LNCAP (cell line): ENCODE data around the gene ADAMTS15.

ENCODE experiments used
- TF ChIP-seq, protein P1 (sequence below): fragments of 450-650 bp; IDR thresholded peaks from 2 replicates; pipeline ENCODE4 v1.5.1; 2017; ENCODE audit warnings: mild to moderate bottlenecking

ADAMTS15 gene

DNA sequence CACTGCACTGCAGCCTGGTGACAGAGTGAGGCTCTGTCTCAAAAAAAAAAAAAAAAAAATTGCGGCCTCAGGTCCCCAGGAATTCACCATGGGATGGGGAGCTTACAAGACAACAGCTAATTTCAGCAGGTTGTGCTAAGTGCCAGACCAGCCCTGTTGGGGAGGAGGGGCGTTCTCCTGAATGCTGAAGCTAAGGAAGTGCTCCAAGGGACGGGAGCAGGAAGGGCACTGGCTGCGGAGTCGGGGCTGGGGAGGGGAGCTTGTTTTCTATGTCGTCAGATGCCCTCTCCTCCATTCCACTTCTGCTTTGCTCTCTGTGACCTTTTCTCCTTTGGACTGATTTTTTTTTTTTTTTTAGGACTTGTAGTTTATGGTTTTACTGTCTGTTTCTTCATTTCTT lies 4.5 kb downstream of the ADAMTS15 start:
- TF ChIP-seq, protein P1, sequence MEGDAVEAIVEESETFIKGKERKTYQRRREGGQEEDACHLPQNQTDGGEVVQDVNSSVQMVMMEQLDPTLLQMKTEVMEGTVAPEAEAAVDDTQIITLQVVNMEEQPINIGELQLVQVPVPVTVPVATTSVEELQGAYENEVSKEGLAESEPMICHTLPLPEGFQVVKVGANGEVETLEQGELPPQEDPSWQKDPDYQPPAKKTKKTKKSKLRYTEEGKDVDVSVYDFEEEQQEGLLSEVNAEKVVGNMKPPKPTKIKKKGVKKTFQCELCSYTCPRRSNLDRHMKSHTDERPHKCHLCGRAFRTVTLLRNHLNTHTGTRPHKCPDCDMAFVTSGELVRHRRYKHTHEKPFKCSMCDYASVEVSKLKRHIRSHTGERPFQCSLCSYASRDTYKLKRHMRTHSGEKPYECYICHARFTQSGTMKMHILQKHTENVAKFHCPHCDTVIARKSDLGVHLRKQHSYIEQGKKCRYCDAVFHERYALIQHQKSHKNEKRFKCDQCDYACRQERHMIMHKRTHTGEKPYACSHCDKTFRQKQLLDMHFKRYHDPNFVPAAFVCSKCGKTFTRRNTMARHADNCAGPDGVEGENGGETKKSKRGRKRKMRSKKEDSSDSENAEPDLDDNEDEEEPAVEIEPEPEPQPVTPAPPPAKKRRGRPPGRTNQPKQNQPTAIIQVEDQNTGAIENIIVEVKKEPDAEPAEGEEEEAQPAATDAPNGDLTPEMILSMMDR = no peak

DNA sequence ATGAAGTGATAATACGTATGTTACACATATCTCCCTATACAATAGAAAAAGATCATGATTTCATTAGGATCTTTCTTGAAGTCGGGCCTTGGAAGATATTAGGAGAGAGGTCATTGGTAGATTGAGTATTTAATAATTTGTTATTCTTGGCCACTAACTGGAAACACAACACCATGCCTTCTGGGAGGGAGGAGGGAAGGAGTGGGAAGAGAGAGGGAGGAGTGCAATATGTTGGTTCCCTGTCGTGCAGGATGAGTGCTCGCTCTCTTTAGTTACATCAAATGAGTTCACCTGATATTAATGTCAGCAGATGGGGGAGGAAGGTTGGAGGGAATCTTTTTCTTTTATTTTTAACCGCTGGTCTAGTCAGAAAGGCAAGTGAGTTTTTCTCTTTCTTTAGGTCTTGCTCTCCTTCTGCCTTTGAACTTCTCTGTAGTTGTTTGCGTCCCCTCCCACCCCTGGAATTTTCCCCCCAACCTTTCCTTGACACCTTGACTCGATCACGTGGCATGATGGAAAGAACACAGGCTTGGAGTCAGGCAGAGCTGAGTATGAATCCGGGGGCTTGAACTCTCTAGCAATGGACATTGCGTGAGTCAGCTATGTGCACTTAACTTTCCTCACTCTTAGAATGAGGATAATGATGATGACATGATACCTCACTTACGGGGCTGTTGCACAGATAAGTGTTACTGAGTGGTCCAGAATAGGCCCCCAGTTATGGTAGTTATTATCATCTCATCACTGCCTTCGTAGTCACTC lies 6.2 kb downstream of the ADAMTS15 start:
- TF ChIP-seq, protein P1 = no peak

GRCh38 chr11:130455483-130456127 lies 7.2 kb downstream of the ADAMTS15 start:
- TF ChIP-seq, protein P1 = no peak

- TF ChIP-seq, protein P1 = no peak
Measured at GRCh38 chr11:130456286-130456685, 7.8 kb downstream of the ADAMTS15 start.

- TF ChIP-seq, protein P1 = no peak
Measured at GRCh38 chr11:130457623-130458409, 9.4 kb downstream of the ADAMTS15 start.

- TF ChIP-seq, protein P1 = no peak
Measured at GRCh38 chr11:130458410-130458729, 9.9 kb downstream of the ADAMTS15 start.

GRCh38 chr11:130459521-130459920 lies 11.1 kb downstream of the ADAMTS15 start:
- TF ChIP-seq, protein P1 = no peak
